CD4-positive, alpha-beta T cell treated with Interleukin-6 at 100 ng/mL for 8 hours (primary cell): Measurements from ENCODE around the gene CCSER1.
"Not testable (repeated sequence)": the region's sequence is repeated elsewhere in the genome, so short reads cannot be mapped to it uniquely, and the experiment has no call there.

ENCODE experiments used
- DNase-seq: peaks from one replicate; pipeline ENCODE4 v3.0.0-alpha.2; 2020; ENCODE audit warnings: mixed read lengths, low spot score

The CCSER1 gene

DNA sequence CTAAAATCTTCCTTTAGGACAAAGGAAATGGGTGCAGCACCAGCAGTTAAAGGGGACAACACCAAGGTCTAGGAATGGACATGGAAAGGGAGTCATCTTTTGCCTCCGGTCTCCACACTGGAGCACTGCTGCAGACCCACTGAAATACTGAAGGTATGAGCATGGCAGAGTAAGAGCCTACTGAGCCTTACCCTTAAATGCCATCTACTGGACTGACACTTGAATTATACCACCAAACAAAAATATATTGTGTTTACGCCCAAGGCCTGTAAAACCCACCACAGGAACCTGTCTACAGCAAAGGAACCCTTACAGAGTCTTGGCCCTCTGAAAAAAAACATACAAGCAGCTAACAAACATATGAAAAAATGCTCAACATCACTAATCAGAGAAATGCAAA lies 443.4 kb downstream of the CCSER1 start:
- DNase-seq, result no peak

DNA sequence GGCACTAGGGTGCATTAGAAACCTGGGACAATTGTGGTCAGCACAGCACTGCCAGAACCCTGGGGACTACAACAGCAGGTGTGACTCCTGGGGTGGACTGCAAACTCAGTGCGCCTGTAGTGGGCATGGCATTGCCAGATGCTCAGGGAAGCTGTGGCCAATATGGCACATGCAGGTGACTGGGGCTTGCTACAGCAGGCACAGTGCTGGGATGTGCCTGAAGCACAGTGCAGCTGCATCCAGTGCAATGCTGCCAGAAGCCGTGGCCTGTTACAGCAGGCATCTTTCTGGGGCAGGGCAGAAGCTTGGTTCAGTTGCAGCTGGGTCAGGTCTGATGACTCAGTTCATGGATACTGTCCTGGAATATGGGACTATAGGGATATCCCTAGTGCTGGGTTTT lies 445.8 kb downstream of the CCSER1 start:
- DNase-seq, result no peak

DNA sequence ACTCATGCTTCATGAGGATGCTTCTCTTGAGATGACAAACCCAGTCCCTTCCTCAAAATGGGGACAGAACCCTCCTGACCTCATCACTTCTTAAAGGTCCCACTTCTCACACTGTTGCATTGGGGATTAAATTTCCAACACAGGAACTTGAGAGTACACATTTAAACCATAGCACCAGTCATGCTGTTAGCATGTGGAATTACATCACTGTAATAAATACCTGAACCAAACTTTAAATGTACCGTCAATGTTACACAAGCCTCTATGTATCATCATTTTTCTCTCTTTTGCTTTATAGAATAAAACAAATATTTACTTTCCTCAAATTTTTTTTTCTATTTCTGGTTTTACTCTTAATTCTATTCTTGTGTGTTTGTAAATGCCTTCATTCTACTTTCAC lies 448.2 kb downstream of the CCSER1 start:
- no peak for DNase-seq

DNA sequence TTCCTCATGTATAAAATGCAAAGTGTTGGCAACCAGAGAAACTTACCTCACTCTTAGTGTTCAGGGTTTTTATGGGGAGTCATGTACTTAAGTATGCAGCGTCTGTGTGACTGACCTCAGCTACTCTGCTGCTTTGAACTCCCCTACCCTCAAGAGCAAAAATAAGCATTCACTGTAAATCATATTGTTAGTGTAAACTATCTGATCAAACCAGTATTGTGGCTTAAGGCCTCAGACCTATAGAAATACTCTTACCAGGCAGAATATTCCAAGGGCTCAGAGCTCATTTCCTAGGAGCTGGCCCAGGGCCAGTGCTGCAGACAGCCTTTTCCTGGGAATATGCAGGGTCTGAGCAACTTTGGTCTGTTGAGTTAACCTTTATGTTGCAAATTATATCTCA lies 453.1 kb downstream of the CCSER1 start:
- DNase-seq, result no peak

DNA sequence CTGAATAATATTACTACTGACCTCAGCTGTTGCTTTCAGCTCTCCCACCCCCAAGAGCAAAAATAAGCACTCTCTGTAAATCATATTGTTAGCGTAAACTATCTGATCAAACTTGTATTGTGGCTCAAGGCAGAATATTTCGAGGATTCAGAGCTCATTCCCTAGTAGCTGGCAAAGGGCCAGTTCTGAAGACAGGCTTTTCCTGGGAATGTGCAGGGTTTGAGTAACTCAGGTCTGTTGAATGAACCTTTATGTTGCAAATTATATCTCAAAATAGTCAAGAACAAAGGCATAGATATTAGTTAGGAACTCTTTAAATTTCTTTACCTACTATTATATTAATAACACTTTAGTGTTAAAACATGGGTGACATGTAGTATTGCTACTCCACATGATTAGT lies 454.9 kb downstream of the CCSER1 start:
- DNase-seq, result no peak

DNA sequence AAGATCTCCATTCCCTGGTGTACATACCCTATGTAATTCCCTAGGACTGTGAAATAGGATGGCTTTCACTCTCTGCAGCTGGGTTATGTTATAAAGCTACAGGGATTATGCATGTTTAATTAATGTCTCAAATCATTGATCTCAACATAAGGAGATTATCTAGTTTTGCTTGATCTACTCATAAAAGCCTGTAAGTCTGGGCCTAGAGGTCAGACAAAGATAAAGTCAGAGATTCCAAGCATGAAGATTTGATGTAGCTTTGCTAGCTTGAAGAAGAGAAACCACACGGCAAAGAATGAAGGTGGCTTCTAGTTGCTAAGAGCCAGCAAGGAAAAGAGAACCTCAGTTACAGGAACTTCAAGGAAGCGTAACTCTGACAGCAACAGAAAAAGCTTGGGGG lies 456.9 kb downstream of the CCSER1 start:
- DNase-seq, result no peak

DNA sequence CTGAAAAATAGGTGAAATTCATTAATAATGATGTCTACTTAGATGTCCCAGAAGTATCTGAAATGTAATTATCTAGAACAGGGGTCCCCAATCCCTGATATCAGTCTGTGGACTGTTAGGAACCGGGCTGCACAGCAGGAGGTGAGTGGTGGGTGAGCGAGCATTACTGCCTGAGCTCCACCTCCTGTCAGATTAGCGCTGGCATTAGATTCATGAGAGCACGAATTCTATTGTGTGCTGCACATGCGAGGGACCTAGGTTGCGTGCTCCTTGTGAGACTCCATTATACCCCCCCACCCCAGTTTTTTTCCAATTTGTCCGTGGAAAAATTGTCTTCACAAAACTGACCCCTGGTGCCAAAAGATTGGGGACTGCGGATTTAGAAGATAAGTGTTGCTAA lies 458.8 kb downstream of the CCSER1 start:
- no peak for DNase-seq

DNA sequence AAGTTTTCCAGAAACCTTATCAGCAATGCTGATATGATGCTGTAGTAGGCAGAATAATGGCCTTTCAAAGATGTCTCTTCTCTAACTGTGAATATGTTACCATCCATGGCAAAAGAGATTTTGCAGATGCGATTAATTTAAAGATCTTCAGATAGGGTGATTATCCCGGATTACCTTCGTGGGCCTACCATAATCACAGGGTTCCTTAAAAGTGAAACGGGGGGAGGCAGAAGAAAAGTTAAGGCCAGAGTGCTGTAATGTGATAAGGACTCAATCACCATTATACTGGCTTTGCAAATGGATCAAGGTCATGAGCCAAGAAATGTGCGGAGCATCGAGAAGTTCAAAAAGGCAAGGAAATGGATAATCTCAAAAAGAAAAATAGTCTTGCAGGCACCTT lies 459.6 kb downstream of the CCSER1 start:
- no peak for DNase-seq

DNA sequence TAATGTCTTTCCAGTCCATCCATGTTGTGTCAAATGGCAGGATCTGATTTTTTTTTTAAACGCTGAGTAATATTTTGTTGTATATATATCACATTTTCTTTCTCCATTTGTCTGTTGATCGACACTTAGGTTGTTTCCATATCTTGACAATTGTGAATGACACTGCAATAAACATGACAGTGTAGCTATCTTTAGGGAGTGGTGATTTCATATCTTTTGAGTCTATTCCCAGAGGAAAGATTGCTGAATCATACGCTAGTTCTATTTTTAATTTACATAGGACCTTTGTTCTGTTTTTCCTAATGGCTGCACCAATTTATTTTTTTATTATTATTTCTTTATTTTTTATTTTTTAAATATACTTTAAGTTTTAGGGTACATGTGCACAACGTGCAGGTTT lies 470.7 kb downstream of the CCSER1 start:
- no peak for DNase-seq

DNA sequence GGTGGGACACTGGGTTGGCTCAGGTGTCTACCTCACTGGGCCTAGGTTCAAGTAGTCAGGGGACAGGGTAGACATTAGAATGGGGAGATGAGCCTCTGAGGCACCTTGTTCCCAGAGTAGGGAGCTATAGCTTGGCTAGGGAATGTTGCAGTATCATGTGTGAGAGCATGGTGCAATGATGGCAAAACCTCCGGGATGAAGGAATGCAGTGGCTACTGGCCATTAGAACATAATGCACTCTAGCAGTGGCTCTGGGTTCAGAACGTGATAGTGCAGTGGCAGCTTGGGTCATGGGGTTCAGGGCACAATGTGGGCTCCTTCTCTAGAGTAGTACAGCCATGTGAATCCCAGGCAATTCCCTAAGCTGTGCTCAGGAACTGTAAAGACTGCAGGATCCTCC lies 471.5 kb downstream of the CCSER1 start:
- no peak for DNase-seq

DNA sequence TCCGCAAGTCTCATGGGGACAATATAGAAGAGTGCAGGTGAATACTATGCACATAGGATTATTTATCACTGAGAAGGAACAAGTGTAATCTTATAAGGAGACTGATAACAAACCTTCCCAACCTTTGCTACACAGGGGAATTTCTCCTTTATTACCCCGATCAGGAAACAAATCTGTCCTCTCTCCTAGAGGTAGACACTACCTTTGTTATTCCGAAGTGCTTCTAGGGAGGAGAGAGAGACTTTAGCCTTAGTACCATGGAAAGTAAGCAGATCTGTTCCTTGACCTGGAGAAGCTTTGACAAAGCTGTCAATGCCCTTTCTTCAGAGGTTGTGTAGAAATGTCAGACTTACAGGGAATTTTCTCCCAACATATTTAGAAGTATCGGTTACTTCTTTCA lies 475.5 kb downstream of the CCSER1 start:
- DNase-seq, result no peak

DNA sequence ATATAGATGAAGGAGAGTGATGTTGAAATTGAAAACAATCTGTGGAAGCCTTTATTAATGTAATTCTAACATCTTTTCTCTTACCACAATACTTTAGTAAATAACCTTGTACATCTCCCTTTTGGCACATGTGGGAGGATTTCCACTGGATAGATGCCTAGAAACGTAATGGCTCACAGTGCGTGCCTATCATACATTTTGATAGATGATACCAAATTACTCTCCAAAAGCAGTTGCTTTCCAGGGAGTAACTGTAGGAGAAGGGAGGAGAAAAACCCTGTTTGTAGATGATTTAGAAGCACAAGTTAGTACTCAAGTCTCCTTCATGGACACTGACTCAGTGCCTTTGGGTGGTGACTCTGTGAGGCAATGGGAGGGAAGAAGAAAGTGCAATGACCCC lies 476.3 kb downstream of the CCSER1 start:
- DNase-seq, result no peak

DNA sequence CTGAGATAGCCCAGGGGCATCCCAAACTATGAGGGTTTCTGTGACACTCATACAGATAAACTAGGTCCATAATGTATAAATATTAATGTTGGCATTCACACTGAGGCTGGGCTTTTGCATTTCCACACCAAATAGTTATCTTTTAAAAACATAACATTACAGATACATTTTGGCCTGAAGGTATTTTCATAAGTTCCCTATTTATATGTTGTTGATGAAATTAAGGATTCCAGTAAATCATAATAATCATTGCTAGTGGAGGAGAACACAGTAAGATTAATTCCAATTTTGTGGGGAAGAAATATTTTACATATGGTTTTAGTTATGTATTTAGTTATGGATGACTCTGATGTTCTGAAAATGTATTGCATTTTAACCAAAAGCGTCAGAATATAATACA lies 479.6 kb downstream of the CCSER1 start:
- DNase-seq, result no peak

DNA sequence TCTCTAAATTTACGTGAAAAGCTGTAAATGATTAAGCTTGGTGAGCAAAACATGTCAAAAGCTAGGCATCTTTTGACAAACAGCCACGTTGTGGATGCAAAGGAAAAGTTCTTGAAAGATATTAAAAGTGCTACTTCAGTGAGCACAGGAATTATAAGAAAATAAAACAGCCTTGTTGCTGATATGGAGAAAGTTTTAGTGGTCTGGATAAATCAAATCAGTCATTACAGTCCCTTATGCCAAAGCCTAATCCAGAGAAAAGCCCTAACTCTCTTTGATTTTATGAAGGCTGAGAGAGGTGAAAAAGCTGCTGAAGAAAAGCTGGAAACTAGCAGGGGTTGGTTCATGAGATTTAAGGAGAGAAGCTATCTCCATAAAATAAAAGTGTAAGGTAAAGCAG lies 487.2 kb downstream of the CCSER1 start:
- DNase-seq, result no peak

DNA sequence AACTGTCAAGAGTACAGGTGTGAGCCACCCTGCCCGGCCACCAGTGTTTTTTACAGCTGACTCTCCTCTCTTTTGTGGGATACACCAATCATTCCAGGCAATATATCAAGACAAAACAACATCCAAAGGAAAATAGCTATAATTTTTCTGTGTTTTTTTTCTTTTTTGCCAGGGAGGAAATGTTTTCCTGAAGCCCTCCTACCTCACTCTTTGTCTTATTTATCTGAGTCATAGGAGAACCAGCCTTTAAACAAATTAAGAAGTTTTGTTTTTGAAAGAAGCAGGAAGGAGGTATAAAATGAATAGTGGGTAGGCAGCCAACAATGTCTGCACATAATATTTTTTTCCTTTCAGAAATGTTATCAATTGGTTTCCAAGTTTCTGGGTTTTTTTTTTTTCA lies 493.9 kb downstream of the CCSER1 start:
- DNase-seq, result no peak

DNA sequence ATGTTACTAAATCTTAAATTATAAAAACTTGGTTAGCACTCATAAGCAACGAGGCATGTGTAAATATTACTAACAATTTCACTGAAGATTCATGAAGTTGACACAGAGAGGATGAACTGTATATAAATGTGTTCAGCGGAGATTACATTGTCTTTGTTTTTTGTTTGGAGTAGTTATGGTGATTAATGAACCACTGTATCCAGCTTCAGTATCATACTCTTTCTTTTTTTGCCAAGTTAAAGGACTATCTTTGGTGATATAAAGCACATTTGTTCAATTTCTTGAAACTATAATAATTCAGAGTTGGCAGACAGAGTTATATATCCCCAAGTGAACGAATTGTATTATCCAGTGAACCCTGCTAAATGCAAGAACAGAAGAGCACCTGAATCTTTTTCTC lies 497.6 kb downstream of the CCSER1 start:
- no peak for DNase-seq

DNA sequence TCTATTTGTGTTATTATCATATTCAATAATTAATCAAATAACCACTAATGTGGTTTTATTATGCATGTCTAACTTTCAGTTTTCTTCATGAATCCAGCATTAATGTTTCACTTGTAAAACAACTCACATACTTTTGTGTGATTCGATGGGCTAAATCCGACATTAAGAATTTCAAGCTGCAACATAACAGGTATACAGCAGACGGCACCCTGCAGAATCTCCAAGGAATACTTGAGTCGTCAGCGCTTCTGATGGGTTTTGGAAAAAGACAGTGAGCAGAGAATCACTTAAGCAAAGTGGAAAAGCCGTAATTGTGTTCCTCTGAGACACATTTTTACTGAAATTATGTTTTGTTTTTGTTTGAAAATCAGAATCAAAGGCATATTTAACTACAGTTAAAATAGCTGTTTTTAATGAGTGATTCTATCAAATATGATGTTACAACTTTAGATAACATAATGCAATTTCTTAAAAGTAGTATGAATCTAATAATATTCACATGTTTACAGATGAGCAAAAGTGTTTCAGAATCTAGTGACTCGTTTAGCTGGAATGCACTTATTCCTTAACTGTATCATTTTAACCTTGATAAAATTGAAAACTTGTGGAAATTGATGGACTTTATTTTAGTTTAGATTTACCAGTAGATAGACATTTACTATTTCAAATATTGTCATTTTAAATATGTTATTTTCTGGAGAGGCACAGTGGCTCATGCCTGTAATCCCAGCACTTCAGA lies 514.8 kb downstream of the CCSER1 start:
- no peak for DNase-seq

DNA sequence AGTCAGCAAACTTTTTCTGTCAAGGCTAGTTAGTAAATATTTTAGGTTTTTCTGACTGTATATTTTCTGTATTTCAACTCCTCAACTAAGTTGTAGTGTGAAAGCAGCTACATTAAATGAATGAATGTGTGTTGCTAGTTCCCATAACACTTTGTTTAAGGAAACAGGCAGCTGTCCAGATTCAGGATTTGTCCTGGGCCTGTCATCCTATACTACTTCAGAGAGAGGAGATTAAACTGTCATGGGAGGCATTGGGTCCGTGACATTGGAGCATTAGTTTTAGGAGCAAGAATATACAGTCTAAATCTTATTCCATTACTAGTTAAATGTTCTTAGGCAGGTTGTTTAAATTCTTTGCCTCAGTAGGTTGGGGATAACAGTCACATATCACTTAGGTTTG lies 516.0 kb downstream of the CCSER1 start:
- DNase-seq, result no peak

DNA sequence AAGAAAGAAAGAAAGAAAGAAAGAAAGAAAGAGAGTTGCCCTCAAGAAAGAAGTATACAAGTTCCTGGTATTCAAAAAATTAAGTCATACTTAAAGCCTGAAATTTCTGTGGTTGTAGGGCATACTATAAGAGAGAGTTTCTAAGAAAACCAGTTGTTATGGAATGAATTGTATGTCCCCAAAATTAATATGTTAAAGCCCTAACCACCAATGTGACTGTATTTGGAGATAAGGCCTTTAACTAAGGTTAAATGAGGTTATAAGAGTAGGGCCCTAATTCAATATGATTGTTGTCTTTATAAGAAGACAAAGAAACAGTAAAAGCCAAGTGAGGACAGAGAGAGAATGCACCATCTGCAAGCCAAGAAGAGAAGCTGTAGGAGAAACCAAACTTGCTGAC lies 521.1 kb downstream of the CCSER1 start:
- DNase-seq, result no peak

DNA sequence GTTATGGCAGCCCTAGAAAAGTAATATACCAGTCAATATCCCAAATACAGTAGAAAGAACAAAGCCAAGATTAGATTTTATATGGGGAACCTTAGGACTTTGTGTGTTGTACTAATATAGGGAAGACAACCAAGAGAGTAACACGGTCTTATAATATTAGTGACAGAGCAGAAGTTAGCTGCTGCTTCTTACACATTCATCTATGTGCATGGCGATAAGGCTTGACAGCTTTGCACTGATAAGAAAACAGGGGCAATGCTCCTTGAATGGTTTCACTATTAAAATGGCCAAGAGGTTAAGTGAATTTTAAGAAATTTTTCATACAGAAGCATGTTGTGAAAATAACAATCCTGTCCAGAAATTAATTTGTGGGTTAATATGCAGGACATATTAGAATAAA lies 521.6 kb downstream of the CCSER1 start:
- no peak for DNase-seq

DNA sequence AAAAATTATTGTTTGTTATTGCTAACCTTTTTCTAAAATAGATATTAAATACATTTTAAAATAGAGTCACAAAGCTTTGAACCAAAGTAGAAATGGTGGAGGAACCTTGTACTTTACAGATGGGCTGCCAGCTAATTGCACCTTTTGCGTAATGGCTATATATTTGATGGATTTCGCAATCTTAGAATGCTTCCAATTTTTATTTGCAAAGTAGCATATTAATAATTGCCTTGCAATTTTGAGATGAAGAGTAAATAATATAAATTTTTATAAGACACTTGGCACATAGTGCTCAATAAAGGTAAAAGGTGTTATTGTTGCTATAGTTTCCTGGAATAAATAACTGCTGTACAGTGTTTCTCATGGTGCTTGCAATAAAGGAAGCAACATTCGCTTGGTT lies 533.5 kb downstream of the CCSER1 start:
- DNase-seq, result no peak

DNA sequence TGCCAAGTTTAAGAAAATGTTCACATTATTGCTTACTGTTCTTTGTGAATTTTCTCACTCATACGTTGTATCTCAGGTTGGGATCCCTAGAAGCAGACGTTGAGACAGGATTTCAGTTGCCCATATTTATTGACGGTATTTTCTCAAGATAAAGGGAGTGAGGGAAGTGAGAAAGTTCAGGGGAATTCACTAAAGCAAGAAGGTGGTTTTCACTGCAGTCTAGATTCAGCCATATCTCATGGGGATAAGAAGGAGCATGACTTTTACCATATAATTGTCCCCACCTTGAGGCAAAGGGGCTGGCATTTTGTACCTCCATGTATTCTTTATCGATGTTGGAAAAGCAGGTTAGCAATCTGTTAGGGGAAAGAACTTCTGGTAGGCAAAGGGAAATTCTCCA lies 543.0 kb downstream of the CCSER1 start:
- no peak for DNase-seq

DNA sequence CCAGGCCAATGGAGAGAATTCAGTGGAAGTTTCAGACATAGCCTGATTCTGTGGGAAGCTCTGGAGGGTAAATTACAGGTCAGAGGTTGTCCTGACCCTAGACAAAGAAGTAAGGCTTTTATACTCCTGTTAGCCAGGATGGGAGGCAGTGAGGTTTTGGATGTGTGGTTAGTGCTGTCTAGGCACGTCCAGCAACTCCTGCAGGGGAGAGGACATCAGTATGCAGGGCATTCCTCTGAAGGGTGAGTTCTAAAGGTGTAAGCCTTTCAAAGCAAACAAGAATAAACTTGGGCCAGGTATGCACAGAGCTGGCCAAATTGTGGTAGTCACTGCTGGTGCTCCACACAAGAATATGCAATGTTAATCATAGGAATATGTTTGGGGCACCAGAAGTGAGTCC lies 562.5 kb downstream of the CCSER1 start:
- DNase-seq, result no peak

DNA sequence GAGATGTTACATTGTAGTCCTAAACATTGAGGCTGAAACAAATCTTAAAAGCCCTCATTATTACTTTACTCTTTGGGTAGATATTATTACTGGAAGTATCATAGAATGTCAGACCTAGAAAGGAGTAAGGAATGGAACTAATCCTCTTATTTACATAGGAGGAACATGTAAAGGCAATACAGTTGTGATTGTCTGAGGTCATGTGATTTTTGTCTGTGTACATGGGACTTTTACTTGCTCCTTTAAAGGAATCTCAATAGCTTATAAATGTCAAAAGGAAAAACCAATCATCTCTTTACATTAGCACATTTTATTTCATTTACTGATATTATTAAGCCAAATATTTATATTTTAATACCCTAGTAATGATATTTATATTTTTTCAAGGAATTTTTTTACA lies 568.2 kb downstream of the CCSER1 start:
- DNase-seq, result no peak

DNA sequence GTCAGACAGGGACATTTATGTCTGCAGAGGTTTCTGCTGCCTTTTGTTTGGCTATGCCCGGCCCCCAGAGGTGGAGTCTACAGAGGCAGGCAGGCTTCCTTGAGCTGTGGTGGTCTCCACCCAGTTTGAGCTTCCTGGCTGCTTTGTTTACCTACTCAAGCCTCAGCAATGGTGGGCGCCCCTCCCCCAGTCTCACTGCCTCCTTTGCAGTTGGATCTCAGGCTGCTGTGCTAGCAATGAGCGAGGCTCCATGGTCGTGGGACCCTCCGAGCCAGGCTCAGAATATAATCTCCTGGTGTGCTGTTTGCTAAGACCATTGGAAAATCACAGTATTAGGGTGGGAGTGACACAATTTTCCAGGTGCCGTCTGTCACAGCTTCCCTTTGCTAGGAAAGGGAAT lies 578.3 kb downstream of the CCSER1 start:
- not testable (repeated sequence) for DNase-seq
